Chondrocyte (in vitro differentiated cells): ENCODE results near the gene GPR25. TPM values are rescaled to one million over a fixed set of nuclear protein-coding genes. Genes with fewer than 3 reads are reported as not detected.

Source experiments
- DNase-seq: peaks from one replicate; pipeline ENCODE4 v3.0.0; 2021; ENCODE audit warnings: mixed read lengths, low spot score
- H3K27ac Mint-ChIP-seq: one replicate; pipeline ENCODE4 v1.8.0; 2021; ENCODE audit warnings: mild to moderate bottlenecking, moderate library complexity, mixed read lengths; ENCODE audit not compliant: unreplicated experiment
- H3K27me3 Mint-ChIP-seq: 2 replicates; pipeline ENCODE4 v1.8.0; 2021; ENCODE audit warnings: low read depth, mixed read lengths
- H3K36me3 Mint-ChIP-seq: 2 replicates; pipeline ENCODE4 v1.8.0; 2021; ENCODE audit warnings: low read depth, mixed read lengths
- H3K4me1 Mint-ChIP-seq: 2 replicates; pipeline ENCODE4 v1.8.0; 2021; ENCODE audit warnings: low read depth, mild to moderate bottlenecking, mixed read lengths
- H3K4me3 Mint-ChIP-seq: one replicate; pipeline ENCODE4 v1.8.0; 2021; ENCODE audit warnings: mild to moderate bottlenecking, moderate library complexity, mixed read lengths; ENCODE audit not compliant: unreplicated experiment
- H3K9me3 Mint-ChIP-seq: 2 replicates; pipeline ENCODE4 v1.8.0; 2021; ENCODE audit warnings: low read depth, mixed read lengths
- total RNA-seq: library from RNA; stranded (reverse); gene quantifications from 3 replicates; pipeline ENCODE4 v1.2.1, GENCODE V29; 2021
- TF ChIP-seq, protein P1 (sequence below): fragments of 200-600 bp; sonication (generic); IDR thresholded peaks from 2 replicates; pipeline ENCODE4 v1.5.0; 2021; ENCODE audit warnings: antibody characterized with exemption, mild to moderate bottlenecking, moderate library complexity

Gene GPR25
- total RNA-seq, 1 donor from 2014 or later: not detected

DNA sequence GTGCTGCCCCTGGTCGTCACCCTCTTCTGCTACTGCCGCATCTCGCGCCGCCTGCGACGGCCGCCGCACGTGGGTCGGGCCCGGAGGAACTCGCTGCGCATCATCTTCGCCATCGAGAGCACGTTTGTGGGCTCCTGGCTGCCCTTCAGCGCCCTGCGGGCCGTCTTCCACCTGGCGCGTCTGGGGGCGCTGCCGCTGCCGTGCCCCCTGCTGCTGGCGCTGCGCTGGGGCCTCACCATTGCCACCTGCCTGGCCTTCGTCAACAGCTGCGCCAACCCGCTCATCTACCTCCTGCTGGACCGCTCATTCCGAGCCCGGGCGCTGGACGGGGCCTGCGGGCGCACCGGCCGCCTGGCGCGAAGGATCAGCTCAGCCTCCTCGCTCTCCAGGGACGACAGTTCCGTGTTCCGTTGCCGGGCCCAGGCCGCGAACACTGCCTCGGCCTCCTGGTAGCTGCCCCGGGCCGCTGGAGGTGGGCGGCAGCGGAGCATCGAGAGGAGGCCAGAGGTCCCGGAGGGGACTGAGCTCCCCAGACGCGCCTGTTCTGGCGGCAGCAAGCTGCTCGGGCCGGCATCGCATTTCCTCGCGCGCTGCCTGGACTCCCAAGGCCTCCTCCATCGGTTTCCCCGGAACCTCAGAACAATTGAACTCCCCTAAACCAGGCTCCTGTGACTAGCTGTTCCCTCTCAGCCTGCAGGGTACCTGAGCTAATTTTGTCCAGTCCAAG is 1.1 kb downstream of the GPR25 start:
- H3K4me1 Mint-ChIP-seq: no peaks in the 10 kb centered on the region
- peaks cover 10% of the 10 kb centered on the region for H3K27me3 Mint-ChIP-seq
- no peak for DNase-seq
- TF ChIP-seq, protein P1, sequence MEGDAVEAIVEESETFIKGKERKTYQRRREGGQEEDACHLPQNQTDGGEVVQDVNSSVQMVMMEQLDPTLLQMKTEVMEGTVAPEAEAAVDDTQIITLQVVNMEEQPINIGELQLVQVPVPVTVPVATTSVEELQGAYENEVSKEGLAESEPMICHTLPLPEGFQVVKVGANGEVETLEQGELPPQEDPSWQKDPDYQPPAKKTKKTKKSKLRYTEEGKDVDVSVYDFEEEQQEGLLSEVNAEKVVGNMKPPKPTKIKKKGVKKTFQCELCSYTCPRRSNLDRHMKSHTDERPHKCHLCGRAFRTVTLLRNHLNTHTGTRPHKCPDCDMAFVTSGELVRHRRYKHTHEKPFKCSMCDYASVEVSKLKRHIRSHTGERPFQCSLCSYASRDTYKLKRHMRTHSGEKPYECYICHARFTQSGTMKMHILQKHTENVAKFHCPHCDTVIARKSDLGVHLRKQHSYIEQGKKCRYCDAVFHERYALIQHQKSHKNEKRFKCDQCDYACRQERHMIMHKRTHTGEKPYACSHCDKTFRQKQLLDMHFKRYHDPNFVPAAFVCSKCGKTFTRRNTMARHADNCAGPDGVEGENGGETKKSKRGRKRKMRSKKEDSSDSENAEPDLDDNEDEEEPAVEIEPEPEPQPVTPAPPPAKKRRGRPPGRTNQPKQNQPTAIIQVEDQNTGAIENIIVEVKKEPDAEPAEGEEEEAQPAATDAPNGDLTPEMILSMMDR: no peak
- H3K27ac Mint-ChIP-seq: no peak overlapping the region
- no peak overlapping the region for H3K4me3 Mint-ChIP-seq
- H3K9me3 Mint-ChIP-seq: no peaks in the 10 kb centered on the region
- no peaks in the 10 kb centered on the region for H3K36me3 Mint-ChIP-seq

DNA sequence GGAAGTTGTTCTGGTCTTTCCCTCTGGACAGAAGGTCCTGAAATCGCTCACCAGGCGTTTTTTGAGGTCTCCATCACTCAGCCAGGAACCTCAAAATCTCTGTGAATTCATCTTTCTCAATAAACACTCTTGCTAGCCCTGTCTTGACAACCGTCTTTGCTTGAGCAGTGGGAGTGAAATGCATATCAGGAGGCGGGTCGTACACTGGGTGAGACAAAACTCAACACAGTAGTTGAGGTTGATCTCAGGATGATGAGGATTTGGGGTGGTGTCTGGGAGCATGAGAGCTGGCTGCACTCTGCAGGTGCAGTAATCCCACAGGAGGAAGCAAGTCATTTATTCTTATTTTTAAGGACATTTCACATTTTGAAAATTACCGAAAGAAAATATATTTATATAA is 1.9 kb downstream of the GPR25 start:
- Mint-ChIP-seq H3K4me3 (no peak overlapping the region), H3K9me3 (no peaks in the 10 kb centered on the region), H3K36me3 (no peaks in the 10 kb centered on the region), H3K27me3 (peaks cover 10% of the 10 kb centered on the region), H3K4me1 (no peaks in the 10 kb centered on the region), H3K27ac (no peak overlapping the region)
- DNase-seq: no peak
- TF ChIP-seq, protein P1: no peak

DNA sequence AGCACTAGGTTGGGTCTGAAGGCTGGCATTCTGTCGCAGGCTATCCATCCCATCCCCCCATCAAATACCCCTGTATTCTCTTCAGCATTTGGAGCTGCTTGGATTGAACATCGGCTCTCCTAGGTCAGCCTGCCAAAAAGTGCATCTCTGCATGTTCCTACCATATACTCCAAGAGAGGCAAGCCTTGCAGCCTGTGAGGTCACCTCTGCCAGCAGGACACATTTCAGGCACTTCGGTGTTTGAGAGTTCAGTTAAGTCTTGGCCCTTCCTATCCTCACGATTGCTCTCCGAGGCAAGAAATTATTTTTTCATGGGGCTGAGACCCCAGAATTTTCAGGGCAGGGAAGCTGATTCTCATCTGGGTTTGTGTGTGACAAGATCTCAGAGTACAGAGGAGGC is 2.6 kb downstream of the GPR25 start:
- TF ChIP-seq, protein P1: no peak
- H3K4me3 Mint-ChIP-seq: no peak overlapping the region
- H3K9me3 Mint-ChIP-seq: no peaks in the 10 kb centered on the region
- H3K36me3 Mint-ChIP-seq: no peaks in the 10 kb centered on the region
- DNase-seq: no peak
- H3K27ac Mint-ChIP-seq: no peak overlapping the region
- H3K27me3 Mint-ChIP-seq: peaks cover 10% of the 10 kb centered on the region
- H3K4me1 Mint-ChIP-seq: no peaks in the 10 kb centered on the region

DNA sequence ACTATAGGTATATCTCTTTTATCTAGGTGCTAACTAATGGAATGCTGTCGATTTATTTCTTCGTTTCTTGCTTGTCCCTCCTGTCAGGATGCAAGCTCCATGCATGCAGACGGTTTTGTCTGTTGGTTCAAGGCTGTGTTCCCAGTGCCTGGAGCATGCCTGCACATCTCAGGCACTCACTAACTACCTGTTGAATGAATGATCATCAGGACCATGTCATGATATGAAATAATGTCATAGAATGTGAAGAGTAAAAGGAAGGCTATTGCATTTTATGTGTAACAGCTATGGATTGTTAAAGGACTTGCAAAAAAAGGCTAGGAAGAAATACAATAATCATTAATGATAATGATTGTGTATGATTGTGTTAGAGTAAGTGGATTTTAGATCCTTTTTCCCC is 4.2 kb downstream of the GPR25 start:
- Mint-ChIP-seq H3K9me3 (no peaks in the 10 kb centered on the region), H3K27ac (no peak overlapping the region), H3K36me3 (no peaks in the 10 kb centered on the region), H3K4me3 (no peak overlapping the region), H3K4me1 (no peaks in the 10 kb centered on the region), H3K27me3 (peaks cover 10% of the 10 kb centered on the region)
- DNase-seq: no peak
- TF ChIP-seq, protein P1: no peak

DNA sequence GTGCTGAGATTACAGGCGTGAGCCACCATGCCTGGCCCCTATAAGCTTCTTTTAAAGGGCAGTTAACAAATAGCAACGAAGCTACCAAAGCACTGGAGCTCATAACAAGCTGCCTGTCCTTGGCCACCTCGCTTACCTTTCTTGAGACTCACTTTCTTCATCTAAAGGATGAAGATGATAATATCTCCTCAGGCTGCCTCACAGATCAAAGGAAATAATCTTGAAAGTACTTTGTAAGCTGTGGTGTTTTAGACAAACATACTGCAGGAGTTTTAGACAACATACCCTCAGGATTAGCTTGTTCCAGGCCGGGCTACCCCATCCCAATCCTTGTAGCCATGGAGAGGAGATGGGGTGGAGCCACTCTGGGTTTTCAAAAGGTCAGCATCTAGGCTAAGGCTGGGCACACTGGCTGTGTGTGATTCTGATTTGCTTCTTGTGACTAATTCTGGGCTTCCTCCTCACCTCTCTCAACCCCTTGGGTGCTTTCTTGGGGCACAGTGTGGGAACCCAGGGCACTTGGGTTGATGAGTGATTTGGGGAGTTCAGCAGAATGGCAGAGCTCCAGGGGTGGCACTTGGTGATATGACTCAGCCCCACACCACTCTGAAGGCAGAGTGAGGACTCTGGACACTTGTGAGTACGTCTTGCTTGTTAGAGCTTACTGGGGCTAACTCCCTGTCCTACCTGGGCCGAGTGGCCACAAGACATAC is 5.2 kb downstream of the GPR25 start:
- Mint-ChIP-seq H3K36me3 (no peaks in the 10 kb centered on the region), H3K27ac (no peak overlapping the region), H3K9me3 (no peaks in the 10 kb centered on the region), H3K4me1 (no peaks in the 10 kb centered on the region), H3K27me3 (peaks cover 10% of the 10 kb centered on the region), H3K4me3 (no peak overlapping the region)
- TF ChIP-seq, protein P1: no peak
- no peak for DNase-seq
